T-cell (primary cell): ENCODE measurements around the gene SMPD3. TPM values are rescaled to one million over a fixed set of nuclear protein-coding genes. Genes with fewer than 3 reads are reported as not detected.

Source experiments
- ATAC-seq, 4 experiments: fragments of 200-7000 bp in 3 of 4; fragments of 150-1000 bp in 1 of 4; cut with Tn5 transposase; replicated peaks in 1 of 4; 1 replicate in 3 of 4; 2 replicates in 1 of 4; pipeline ENCODE4 v1.10.0; 2021; ENCODE audit warnings: moderate library complexity in 3 of 4, mild to moderate bottlenecking in 2 of 4, moderate number of reproducible peaks in 1 of 4
- CTCF ChIA-PET, 2 donors: fragments of 300-600 bp; sonication (Branson Sonifier 250); formaldehyde crosslinking; loops; one replicate each; lab custom pipeline; 2022; ENCODE audit warnings: antibody characterized with exemption in 2 of 2; lab: Charles Lee
- POLR2A ChIA-PET, 2 donors: fragments of 300-600 bp; sonication (Branson Sonifier 250); formaldehyde crosslinking; loops; one replicate each; lab custom pipeline; 2022; ENCODE audit warnings: antibody characterized with exemption in 2 of 2; lab: Charles Lee
- DNase-seq, 35 experiments: peaks; one replicate each; pipeline versions ENCODE4 v3.0.0 to v3.0.0-alpha.2; 2013 to 2023
- H3K27ac ChIP-seq: one replicate; pipeline ENCODE4 v1.5.1; 2013; ENCODE audit warnings: low read length
- H3K27me3 ChIP-seq, 2 experiments: replicated peaks in 1 of 2; 1 replicate in 1 of 2; 2 replicates in 1 of 2; pipeline versions ENCODE4 v1.6.1 to v1.7.0; 2013; ENCODE audit warnings: low read length in 1 of 2, mixed read lengths in 1 of 2; ENCODE audit not compliant: control insufficient read depth in 2 of 2, insufficient read depth in 2 of 2; ENCODE audit errors: extremely low read depth in 1 of 2
- H3K36me3 ChIP-seq, 2 donors: 1 replicate in 1 of 2; 2 replicates in 1 of 2; pipeline versions ENCODE4 v1.6.1 to v1.7.0; 2013; ENCODE audit warnings: low read length in 1 of 2; ENCODE audit not compliant: control insufficient read depth in 2 of 2, insufficient read depth in 1 of 2; ENCODE audit errors: extremely low read depth in 1 of 2
- H3K4me1 ChIP-seq, 2 experiments: 1 replicate in 1 of 2; 2 replicates in 1 of 2; pipeline versions ENCODE4 v1.6.1 to v1.7.0; 2013; ENCODE audit warnings: low read length in 2 of 2, mixed read lengths in 1 of 2; ENCODE audit not compliant: insufficient read depth in 2 of 2, control insufficient read depth in 1 of 2; ENCODE audit errors: extremely low read depth in 1 of 2
- H3K4me3 ChIP-seq, 2 donors: 1 replicate in 1 of 2; 2 replicates in 1 of 2; pipeline versions ENCODE4 v1.5.1 to v1.7.0; 2013; ENCODE audit warnings: mild to moderate bottlenecking in 2 of 2, low read length in 1 of 2, moderate library complexity in 1 of 2; ENCODE audit not compliant: control insufficient read depth in 1 of 2; ENCODE audit errors: extremely low read depth in 1 of 2
- H3K9me3 ChIP-seq: 2 replicates; pipeline ENCODE4 v1.7.0; 2013
- H3K27ac Mint-ChIP-seq, 2 donors: one replicate each; pipeline ENCODE4 v1.8.0; 2020 to 2021; ENCODE audit warnings: mild to moderate bottlenecking in 2 of 2, mixed read lengths in 2 of 2
- H3K27me3 Mint-ChIP-seq, 2 donors: one replicate each; pipeline ENCODE4 v1.8.0; 2021 to 2022; ENCODE audit warnings: mixed read lengths in 2 of 2
- H3K36me3 Mint-ChIP-seq: one replicate; pipeline ENCODE4 v1.8.0; 2021; ENCODE audit warnings: mixed read lengths
- H3K4me1 Mint-ChIP-seq, 3 donors: one replicate each; pipeline ENCODE4 v1.8.0; 2020 to 2022; ENCODE audit warnings: mixed read lengths in 3 of 3, mild to moderate bottlenecking in 1 of 3
- H3K4me3 Mint-ChIP-seq, 3 donors: one replicate each; pipeline ENCODE4 v1.8.0; 2020 to 2022; ENCODE audit warnings: mild to moderate bottlenecking in 3 of 3, mixed read lengths in 3 of 3, moderate library complexity in 3 of 3
- H3K9me3 Mint-ChIP-seq, 3 donors: one replicate each; pipeline ENCODE4 v1.8.0; 2020 to 2022; ENCODE audit warnings: mixed read lengths in 3 of 3
- WGBS: methylation state at CpG from one replicate; pipeline ENCODE4 v1.1.5; 2013; ENCODE audit warnings: missing lambda C conversion rate; ENCODE audit not compliant: insufficient coverage; 5-methylcytosine and 5-hydroxymethylcytosine counted together
- total RNA-seq, 35 experiments: library from RNA in 6 of 35; stranded (reverse) in 6 of 35; fragments of 120-200 nt in 1 of 35; gene quantifications; one replicate each; pipeline versions ENCODE4 v1.2.1 to v1.2.4 and lab custom pipeline; 2013 to 2026

Gene SMPD3
- total RNA-seq, 5 donors from 2014 or later (not counting 1 experiment from before 2014, with no cell fraction given): 0.93 to 2.3 (median 1.7) TPM

- no CpG with 5 or more reads among the region's 4 CpGs for WGBS
- Mint-ChIP-seq H3K4me3 (no peak overlapping the region), H3K4me1 (peaks cover 40 to 47% (median 41%) of the 10 kb centered on the region in 3 donors)
Measured at GRCh38 chr16:68466174-68466573, 17.9 kb upstream of the SMPD3 start.

GRCh38 chr16:68463904-68464303 is 15.6 kb upstream of the SMPD3 start:
- H3K4me1 ChIP-seq: peaks cover 14 to 16% of the 10 kb centered on the region in 2 experiments
- WGBS: 75% methylated on average over 1 of the region's 2 CpGs
- Mint-ChIP-seq H3K36me3 (peaks cover 2% of the 10 kb centered on the region), H3K4me1 (peaks cover 18 to 25% (median 19%) of the 10 kb centered on the region in 3 donors), H3K9me3 (peaks cover 0 to 12% (median 10%) of the 10 kb centered on the region in 3 donors), H3K4me3 (no peak overlapping the region), H3K27me3 (peaks cover 0 to 19% of the 10 kb centered on the region in 2 donors), H3K27ac (no peak overlapping the region)
- H3K36me3 ChIP-seq: no peaks in the 10 kb centered on the region
- no peak for DNase-seq
- H3K4me3 ChIP-seq: no peak overlapping the region
- no peak overlapping the region for H3K27ac ChIP-seq
- CTCF ChIA-PET: no interaction called here
- ATAC-seq: no peak
- POLR2A ChIA-PET: interaction anchor here in 1 of 2 donors (0.6 kb wide), 2 partner anchors 45 to 111 kb away, joined by 4 to 5 read pairs; no protein-coding TSS in a partner anchor
- H3K27me3 ChIP-seq: peaks cover 0 to 10% of the 10 kb centered on the region in 2 experiments
- no peaks in the 10 kb centered on the region for H3K9me3 ChIP-seq

More at GRCh38 chr16:68466174-68466573, 17.9 kb upstream of the SMPD3 start:
- ChIA-PET CTCF (interaction anchor here in 1 of 2 donors (0.6 kb wide), 1 partner anchor 228 kb away, joined by 9 read pairs; no protein-coding TSS in a partner anchor), POLR2A (interaction anchor here in 1 of 2 donors (0.6 kb wide), 1 partner anchor 662 kb away, joined by 8 read pairs; no protein-coding TSS in a partner anchor)
- ATAC-seq (no peak), DNase-seq (no peak)
- Histone ChIP-seq H3K4me1 (peaks cover 32% of the 10 kb centered on the region in 2 experiments), H3K27me3 (peaks cover 0 to 4% of the 10 kb centered on the region in 2 experiments), H3K9me3 (no peaks in the 10 kb centered on the region), H3K4me3 (no peak overlapping the region), H3K27ac (no peak overlapping the region), H3K36me3 (no peaks in the 10 kb centered on the region)
- peaks cover 2% of the 10 kb centered on the region for H3K36me3 Mint-ChIP-seq
- no peak overlapping the region for H3K27ac Mint-ChIP-seq
- H3K27me3 Mint-ChIP-seq: peaks cover 0 to 11% of the 10 kb centered on the region in 2 donors
- peaks cover 0 to 12% (median 10%) of the 10 kb centered on the region in 3 donors for H3K9me3 Mint-ChIP-seq

- WGBS: no CpG with 5 or more reads among the region's 3 CpGs
- H3K9me3 Mint-ChIP-seq: peaks cover 0 to 12% (median 10%) of the 10 kb centered on the region in 3 donors
Measured at GRCh38 chr16:68460067-68460466, 11.8 kb upstream of the SMPD3 start.

GRCh38 chr16:68459457-68459856 is 11.1 kb upstream of the SMPD3 start:
- peaks cover 0 to 12% (median 10%) of the 10 kb centered on the region in 3 donors for H3K9me3 Mint-ChIP-seq
- H3K36me3 ChIP-seq: no peaks in the 10 kb centered on the region
- H3K4me3 Mint-ChIP-seq: no peak overlapping the region
- ATAC-seq (no peak), DNase-seq (no peak)
- H3K4me1 Mint-ChIP-seq: no peaks in the 10 kb centered on the region
- CTCF ChIA-PET: no interaction called here
- H3K36me3 Mint-ChIP-seq: peaks cover 2% of the 10 kb centered on the region
- peaks cover 0 to 10% of the 10 kb centered on the region in 2 experiments for H3K27me3 ChIP-seq
- WGBS: 77% methylated on average over 3 of the region's 4 CpGs
- H3K4me1 ChIP-seq: no peaks in the 10 kb centered on the region
- H3K27ac Mint-ChIP-seq: no peak overlapping the region
- no peak overlapping the region for H3K27ac ChIP-seq
- POLR2A ChIA-PET: no interaction called here
- H3K4me3 ChIP-seq: no peak overlapping the region
- H3K9me3 ChIP-seq: no peaks in the 10 kb centered on the region
- peaks cover 0 to 17% of the 10 kb centered on the region in 2 donors for H3K27me3 Mint-ChIP-seq

More at GRCh38 chr16:68460067-68460466, 11.8 kb upstream of the SMPD3 start:
- CTCF ChIA-PET: no interaction called here
- no peaks in the 10 kb centered on the region for H3K4me1 ChIP-seq
- no peak overlapping the region for H3K27ac Mint-ChIP-seq
- ATAC-seq (no peak), DNase-seq (no peak)
- H3K4me3 Mint-ChIP-seq: no peak overlapping the region
- H3K4me1 Mint-ChIP-seq: no peaks in the 10 kb centered on the region
- POLR2A ChIA-PET: interaction anchor here in 1 of 2 donors (0.7 kb wide), 1 partner anchor 1522 kb away, joined by 3 read pairs; no protein-coding TSS in a partner anchor
- H3K36me3 Mint-ChIP-seq: peaks cover 2% of the 10 kb centered on the region
- H3K27me3 Mint-ChIP-seq: peaks cover 0 to 17% of the 10 kb centered on the region in 2 donors
- no peaks in the 10 kb centered on the region for H3K9me3 ChIP-seq
- peaks cover 0 to 10% of the 10 kb centered on the region in 2 experiments for H3K27me3 ChIP-seq
- H3K27ac ChIP-seq: no peak overlapping the region
- H3K4me3 ChIP-seq: no peak overlapping the region
- no peaks in the 10 kb centered on the region for H3K36me3 ChIP-seq

GRCh38 chr16:68458551-68458950 is 10.2 kb upstream of the SMPD3 start:
- Histone ChIP-seq H3K9me3 (no peaks in the 10 kb centered on the region), H3K27me3 (peaks cover 0 to 10% of the 10 kb centered on the region in 2 experiments), H3K27ac (no peak overlapping the region), H3K4me1 (peaks cover 0 to 3% of the 10 kb centered on the region in 2 experiments), H3K4me3 (no peak overlapping the region), H3K36me3 (no peaks in the 10 kb centered on the region)
- no peak overlapping the region for H3K4me3 Mint-ChIP-seq
- peaks cover 2% of the 10 kb centered on the region for H3K36me3 Mint-ChIP-seq
- DNase-seq: no peak
- no peaks in the 10 kb centered on the region for H3K4me1 Mint-ChIP-seq
- WGBS: 83% methylated on average over 2 of the region's 2 CpGs
- peaks cover 0 to 14% of the 10 kb centered on the region in 2 donors for H3K27me3 Mint-ChIP-seq
- POLR2A ChIA-PET: interaction anchor here in 1 of 2 donors (0.6 kb wide), 1 partner anchor 19 kb away, joined by 3 read pairs; no protein-coding TSS in a partner anchor
- no peak overlapping the region for H3K27ac Mint-ChIP-seq
- CTCF ChIA-PET: no interaction called here
- H3K9me3 Mint-ChIP-seq: peaks cover 0 to 8% (median 5%) of the 10 kb centered on the region in 3 donors
- ATAC-seq: no peak

- Mint-ChIP-seq H3K27me3 (peaks cover 0 to 13% of the 10 kb centered on the region in 2 donors), H3K36me3 (peaks cover 2% of the 10 kb centered on the region), H3K4me1 (no peaks in the 10 kb centered on the region), H3K27ac (no peak overlapping the region), H3K9me3 (peaks cover 0 to 5% (median 5%) of the 10 kb centered on the region in 3 donors), H3K4me3 (no peak overlapping the region)
- peaks cover 0 to 7% of the 10 kb centered on the region in 2 experiments for H3K27me3 ChIP-seq
- DNase-seq (no peak), ATAC-seq (no peak)
- WGBS: 90% methylated on average over 1 of the region's 3 CpGs
- H3K27ac ChIP-seq: no peak overlapping the region
- H3K9me3 ChIP-seq: no peaks in the 10 kb centered on the region
- peaks cover 0 to 7% of the 10 kb centered on the region in 2 experiments for H3K4me1 ChIP-seq
- no peaks in the 10 kb centered on the region for H3K36me3 ChIP-seq
- CTCF ChIA-PET: no interaction called here
- POLR2A ChIA-PET: interaction anchor here in 1 of 2 donors (0.7 kb wide), 1 partner anchor 61 kb away, joined by 10 read pairs; no protein-coding TSS in a partner anchor
- no peak overlapping the region for H3K4me3 ChIP-seq
Measured at GRCh38 chr16:68458101-68458500, 9.8 kb upstream of the SMPD3 start.
